Endothelial cell of umbilical vein (primary cell): ENCODE data around the gene BRI3BP. TPM values are rescaled to one million over a fixed set of nuclear protein-coding genes. Genes with fewer than 3 reads are reported as not detected.

Source experiments
- BruUV-seq: library from RNA; stranded (reverse); fragments of 400-500 nt; replicated peaks from 2 replicates; lab custom pipeline; 2021; lab: Mats Ljungman, UMichigan
- CTCF ChIA-PET: fragments of 300-600, 350-600 bp; sonication (Branson Sonifier 250); formaldehyde crosslinking; loops from one replicate; lab custom pipeline; 2021; ENCODE audit warnings: antibody characterized with exemption, inconsistent platforms; lab: Charles Lee
- POLR2A ChIA-PET: fragments of 300-600, 350-600 bp; sonication (Branson Sonifier 250); formaldehyde crosslinking; loops from one replicate; lab custom pipeline; 2021; ENCODE audit warnings: antibody characterized with exemption, inconsistent platforms; lab: Charles Lee
- DNase-seq: peaks from one replicate; pipeline ENCODE4 v3.0.0-alpha.2; 2011; ENCODE audit warnings: low read depth, low spot score
- FAIRE-seq: peaks from 2 replicates; lab custom pipeline; 2011; peaks lifted over from hg19 to GRCh38; lab: Jason Lieb, UNC
- H2AFZ ChIP-seq: 2 replicates; pipeline ENCODE4 v1.6.0; 2012; ENCODE audit warnings: low read depth, low read length, control low read depth, inconsistent platforms
- H3K27ac ChIP-seq: 2 replicates; pipeline ENCODE4 v1.5.1; 2011; ENCODE audit warnings: low read depth, mild to moderate bottlenecking, control low read depth, low read length, moderate library complexity; ENCODE audit not compliant: insufficient read depth
- H3K27me3 ChIP-seq, 2 experiments: 2 replicates each; pipeline versions ENCODE4 v1.6.0 to v1.6.1; 2011; ENCODE audit warnings: low read length in 2 of 2, mixed read lengths in 1 of 2; ENCODE audit not compliant: control insufficient read depth in 2 of 2, insufficient read depth in 2 of 2
- H3K36me3 ChIP-seq, 2 experiments: 2 replicates in 1 of 2; 3 replicates in 1 of 2; pipeline ENCODE4 v1.5.1; 2011; ENCODE audit warnings: low read length in 2 of 2, mild to moderate bottlenecking in 1 of 2, moderate library complexity in 1 of 2; ENCODE audit not compliant: control insufficient read depth in 2 of 2, insufficient read depth in 2 of 2; ENCODE audit errors: extremely low read depth in 1 of 2
- H3K4me1 ChIP-seq: 3 replicates; pipeline ENCODE4 v1.5.1; 2011; ENCODE audit warnings: mild to moderate bottlenecking, low read length; ENCODE audit not compliant: control insufficient read depth, insufficient read depth; ENCODE audit errors: extremely low read depth
- H3K4me2 ChIP-seq: 2 replicates; pipeline ENCODE4 v1.6.1; 2011; ENCODE audit warnings: low read length, control low read depth, mixed read lengths; ENCODE audit not compliant: insufficient read depth
- H3K4me3 ChIP-seq, 3 experiments: fragments of 200-600 bp in 1 of 3; sonication (generic), shearing (Covaris generic) in 1 of 3; replicated peaks in 1 of 3; 2 replicates each; pipeline ENCODE4 v1.5.1; 2011 to 2016; ENCODE audit warnings: control low read depth in 3 of 3, low read length in 3 of 3, mild to moderate bottlenecking in 2 of 3, inconsistent platforms in 1 of 3, low read depth in 1 of 3, moderate library complexity in 1 of 3; ENCODE audit not compliant: insufficient read depth in 1 of 3
- H3K79me2 ChIP-seq: 2 replicates; pipeline ENCODE4 v1.6.0; 2012; ENCODE audit warnings: low read length, inconsistent platforms; ENCODE audit not compliant: control insufficient read depth, insufficient read depth
- H3K9ac ChIP-seq: replicated peaks from 2 replicates; pipeline ENCODE3; 2011; ENCODE audit warnings: low read length, control low read depth; ENCODE audit not compliant: insufficient read depth; ENCODE audit errors: extremely low read depth
- H3K9me1 ChIP-seq: replicated peaks from 3 replicates; pipeline ENCODE4 v1.6.0; 2011; ENCODE audit warnings: mild to moderate bottlenecking, low read length; ENCODE audit not compliant: control insufficient read depth, insufficient read depth; ENCODE audit errors: extremely low read depth
- H3K9me3 ChIP-seq: replicated peaks from 2 replicates; pipeline ENCODE4 v1.5.1; 2012; ENCODE audit warnings: low read length, inconsistent platforms; ENCODE audit not compliant: control insufficient read depth, insufficient read depth
- H4K20me1 ChIP-seq: replicated peaks from 2 replicates; pipeline ENCODE3; 2011; ENCODE audit warnings: mild to moderate bottlenecking, low read length; ENCODE audit not compliant: control insufficient read depth, insufficient read depth; ENCODE audit errors: extremely low read depth
- EZH2 ChIP-seq: IDR thresholded peaks from 2 replicates; pipeline ENCODE4 v1.6.1; 2012; ENCODE audit warnings: borderline replicate concordance, low read depth, mild to moderate bottlenecking, moderate library complexity, low read length, inconsistent platforms; ENCODE audit not compliant: severe bottlenecking
- FOS ChIP-seq: IDR thresholded peaks from 2 replicates; pipeline ENCODE4 v1.6.1; 2011; ENCODE audit warnings: mild to moderate bottlenecking, low read length, moderate library complexity, borderline replicate concordance; ENCODE audit not compliant: insufficient read depth
- GATA2 ChIP-seq: IDR thresholded peaks from 2 replicates; pipeline ENCODE4 v1.7.0; 2011; ENCODE audit warnings: low read depth, mild to moderate bottlenecking, moderate library complexity, mixed read lengths, low read length; ENCODE audit not compliant: insufficient read length, insufficient read depth
- JUN ChIP-seq: IDR thresholded peaks from 2 replicates; pipeline ENCODE4 v1.6.1; 2011; ENCODE audit warnings: borderline replicate concordance, low read depth; ENCODE audit not compliant: insufficient read length, insufficient read depth
- MAX ChIP-seq: IDR thresholded peaks from 2 replicates; pipeline ENCODE4 v1.6.1; 2011; ENCODE audit not compliant: insufficient read depth, insufficient read length
- MYC ChIP-seq: IDR thresholded peaks from one replicate; pipeline ENCODE4 v1.6.1; 2011; ENCODE audit warnings: mild to moderate bottlenecking, low read depth, low read length
- POLR2A ChIP-seq: IDR thresholded peaks from 2 replicates; pipeline ENCODE4 v1.6.1; 2012; ENCODE audit warnings: low read depth, mild to moderate bottlenecking, control low read depth, low read length
- POLR2AphosphoS5 ChIP-seq: IDR thresholded peaks from 2 replicates; pipeline ENCODE4 v1.6.1; 2012; ENCODE audit warnings: low read depth, mild to moderate bottlenecking, control low read depth, low read length, moderate library complexity; ENCODE audit not compliant: insufficient read depth
- dilution Hi-C: fragments of 300-500 bp; cut with MboI; formaldehyde crosslinking; loops from one replicate; pipeline ENCODE4 v1.15.0; 2019; ENCODE audit warnings: low sequenced_read_pairs; ENCODE audit not compliant: extremely low pct_ligation_motif_present
- intact Hi-C: fragments of 100-400 bp; cut with micrococcal nuclease; formaldehyde crosslinking; loops from one replicate; pipeline ENCODE4 v1.10.0; 2022
- polyA plus RNA-seq, 4 experiments: library from polyadenylated mRNA; depleted of rRNA in 3 of 4; stranded (reverse) in 3 of 4; unstranded in 1 of 4; fragments of >200 nt; gene quantifications; 2 replicates each; pipeline versions ENCODE4 v1.2.1 to v1.2.3, GENCODE V29; 2011 to 2012; ENCODE audit warnings: missing spikeins in 1 of 4
- total RNA-seq: library from RNA; stranded (reverse); gene quantifications from 2 replicates; pipeline ENCODE4 v1.2.3, GENCODE V29; 2021

Gene BRI3BP
- total and polyA plus RNA-seq, 2 donors (not counting 3 experiments of a cell fraction or from before 2014, with no cell fraction given), result 3.4 to 8.2 TPM

GRCh38 chr12:125024949-125025563, 31.6 kb downstream of the BRI3BP start:
- no peak for FAIRE-seq
- DNase-seq, result no peak
- H3K79me2 ChIP-seq, result no peaks in the 10 kb centered on the region
- no peak overlapping the region for H3K4me2 ChIP-seq
- no peaks in the 10 kb centered on the region for H4K20me1 ChIP-seq
- no peaks in the 10 kb centered on the region for H3K9me3 ChIP-seq
- intact Hi-C loops, result no loop called here
- no peaks in the 10 kb centered on the region for H3K36me3 ChIP-seq
- ChIA-PET POLR2A (no interaction called here), CTCF (no interaction called here)
- H3K27ac ChIP-seq, result no peak overlapping the region
- TF ChIP-seq MYC (no peak), FOS (no peak), POLR2A (no peak), EZH2 (no peak), GATA2 (no peak), MAX (no peak)
- dilution Hi-C loops, result no loop called here
- H3K27me3 ChIP-seq, result no peaks in the 10 kb centered on the region
- no peaks in the 10 kb centered on the region for H3K4me1 ChIP-seq
- no peak overlapping the region for H3K4me3 ChIP-seq
- H2AFZ ChIP-seq, result no peak overlapping the region
- H3K9ac ChIP-seq, result no peak overlapping the region
- BruUV-seq, result no TSS peak
- H3K9me1 ChIP-seq, result no peaks in the 10 kb centered on the region

- ChIA-PET CTCF (no interaction called here), POLR2A (no interaction called here)
- BruUV-seq, result no TSS peak
- Histone ChIP-seq H3K9me1 (no peaks in the 10 kb centered on the region), H3K79me2 (no peaks in the 10 kb centered on the region), H3K4me1 (no peaks in the 10 kb centered on the region), H3K4me3 (no peak overlapping the region), H4K20me1 (no peaks in the 10 kb centered on the region), H3K9ac (no peak overlapping the region), H2AFZ (no peak overlapping the region), H3K4me2 (no peak overlapping the region), H3K9me3 (no peaks in the 10 kb centered on the region), H3K27ac (no peak overlapping the region), H3K27me3 (no peaks in the 10 kb centered on the region), H3K36me3 (no peaks in the 10 kb centered on the region)
- FAIRE-seq, result no peak
- TF ChIP-seq GATA2 (no peak), JUN (no peak), POLR2AphosphoS5 (no peak), POLR2A (no peak), EZH2 (no peak), MAX (no peak), FOS (no peak)
- dilution Hi-C loops (no loop called here), intact Hi-C loops (no loop called here)
- no peak for DNase-seq
Measured at GRCh38 chr12:125025606-125026235, 32.3 kb downstream of the BRI3BP start.
